ENCODE data around the gene OPTC. TPM values are rescaled to one million over a fixed set of nuclear protein-coding genes. Genes with fewer than 3 reads are reported as not detected.

The OPTC gene
- total and polyA plus RNA-seq, 9 of the 15 experiments (the other 6 are each of a cell fraction or from before 2014, with no cell fraction given): not detected

GRCh38 chr1:203492082-203492747 lies 1.7 kb upstream of the OPTC start:
- Histone ChIP-seq H3K36me3 (ENCODE audit: control insufficient read depth, insufficient read depth, low read length) (no peaks in the 10 kb centered on the region), H3K27me3 (ENCODE audit: control insufficient read depth in 2 of 2, insufficient read depth in 2 of 2, low read length in 2 of 2) (peaks cover 51 to 68% of the 10 kb centered on the region in 2 experiments), H3K4me3 (no peak overlapping the region), H3K4me1 (replicated peaks in 1 of 2; ENCODE audit: control insufficient read depth in 2 of 2, insufficient read depth in 2 of 2, low read length in 2 of 2) (peaks cover 0 to 9% of the 10 kb centered on the region in 2 experiments; a peak in 2 of 5 replicates), H3K9me3 (replicated peaks; ENCODE audit: control insufficient read depth, insufficient read depth, low read depth, low read length) (no peaks in the 10 kb centered on the region), H3K9me1 (ENCODE audit: control insufficient read depth, insufficient read depth, low read length) (no peaks in the 10 kb centered on the region), H3K4me2 (ENCODE audit: insufficient read depth, low read length) (no peak overlapping the region), H4K20me1 (replicated peaks; ENCODE audit: control insufficient read depth, insufficient read depth, low read length) (no peaks in the 10 kb centered on the region; the same call in 1 of the 2 replicates), H3K79me2 (ENCODE audit: control insufficient read depth, insufficient read depth, low read length) (no peaks in the 10 kb centered on the region), H2AFZ (ENCODE audit: low read depth, low read length) (no peak overlapping the region), H3K9ac (ENCODE audit: insufficient read depth in 1 of 2, low read depth in 2 of 2, low read length in 2 of 2) (no peak overlapping the region), H3K27ac (ENCODE audit: extremely low read depth, low read depth, low read length) (no peak overlapping the region)
- in situ Hi-C loops (cut with MboI): no loop called here
- no peak for FAIRE-seq
- BruUV-seq (replicated peaks): no TSS peak
- intact Hi-C loops (cut with micrococcal nuclease): no loop called here
- WGBS (ENCODE audit: insufficient coverage, low coverage, missing lambda C conversion rate): 1% methylated on average over 8 of the region's 8 CpGs
- CTCF ChIA-PET (ENCODE audit: low intra/inter-chr PET ratio): no interaction called here
- no peak for DNase-seq (ENCODE audit: extremely low read depth in 1 of 4, low spot score in 3 of 4)
- ATAC-seq: no peak
- POLR2A ChIA-PET: no interaction called here
- TF ChIP-seq TFAP4 (CRISPR knock-in tag; IDR thresholded peaks at IDR 0.05; ENCODE audit: borderline replicate concordance) (no peak), KDM4B (IDR thresholded peaks at IDR 0.05; ENCODE audit: borderline replicate concordance in 2 of 2, low read depth in 1 of 2) (no peak), ZNF124 (CRISPR knock-in tag; IDR thresholded peaks at IDR 0.05) (no peak), AFF1 (IDR thresholded peaks at IDR 0.05; ENCODE audit: low read depth in 1 of 2, partially characterized antibody in 2 of 2) (no peak), TRIM28 (IDR thresholded peaks at IDR 0.05) (no peak), THRB (CRISPR knock-in tag; conservative IDR thresholded peaks at IDR 0.05) (no peak), POLR3G (IDR thresholded peaks at IDR 0.05; ENCODE audit: extremely low read depth, insufficient read length, insufficient replicate concordance) (no peak), ZBTB2 (IDR thresholded peaks at IDR 0.05) (no peak), ZNF551 (CRISPR knock-in tag; IDR thresholded peaks at IDR 0.05) (no peak)

Measured in K562 (cell line).